Neuronal stem cell (in vitro differentiated cells): ENCODE results near the gene C1RL.

Source experiments
- DNase-seq: peaks from one replicate; pipeline ENCODE4 v3.0.0-alpha.2; 2013; ENCODE audit warnings: low spot score
- H2AFZ ChIP-seq: one replicate; pipeline ENCODE4 v1.6.1; 2013; ENCODE audit warnings: mild to moderate bottlenecking, low read length, inconsistent platforms
- H2AK5ac ChIP-seq: 2 replicates; pipeline ENCODE4 v1.6.1; 2013; ENCODE audit warnings: low read depth, mild to moderate bottlenecking, inconsistent platforms, low read length, moderate library complexity, mixed read lengths
- H2BK120ac ChIP-seq: 2 replicates; pipeline ENCODE4 v1.6.1; 2013; ENCODE audit warnings: low read depth, mild to moderate bottlenecking, inconsistent platforms, low read length, moderate library complexity, mixed read lengths
- H2BK12ac ChIP-seq: one replicate; pipeline ENCODE4 v1.6.1; 2013; ENCODE audit warnings: low read length, inconsistent platforms
- H2BK15ac ChIP-seq: 2 replicates; pipeline ENCODE4 v1.6.1; 2013; ENCODE audit warnings: mild to moderate bottlenecking, low read length, inconsistent platforms, mixed read lengths
- H2BK5ac ChIP-seq: one replicate; pipeline ENCODE4 v1.6.1; 2013; ENCODE audit warnings: inconsistent platforms, mild to moderate bottlenecking, low read length, moderate library complexity
- H3K14ac ChIP-seq: one replicate; pipeline ENCODE4 v1.6.1; 2013; ENCODE audit warnings: low read length, inconsistent platforms
- H3K18ac ChIP-seq: 2 replicates; pipeline ENCODE4 v1.6.1; 2013; ENCODE audit warnings: low read length, inconsistent platforms
- H3K23ac ChIP-seq: 2 replicates; pipeline ENCODE4 v1.6.1; 2013; ENCODE audit warnings: low read depth, mild to moderate bottlenecking, mixed read lengths, low read length, inconsistent platforms; ENCODE audit not compliant: poor library complexity
- H3K27ac ChIP-seq: replicated peaks from 3 replicates; pipeline ENCODE4 v1.5.1; 2013; ENCODE audit warnings: low read length, inconsistent platforms
- H3K27me3 ChIP-seq, 3 experiments: 2 replicates each; pipeline ENCODE4 v1.6.1; 2013; ENCODE audit warnings: low read length in 3 of 3, mild to moderate bottlenecking in 2 of 3, inconsistent platforms in 1 of 3, low read depth in 1 of 3, mixed read lengths in 1 of 3, moderate library complexity in 1 of 3; ENCODE audit not compliant: control insufficient read depth in 3 of 3, insufficient read depth in 3 of 3
- H3K36me3 ChIP-seq, 2 donors: replicated peaks in 1 of 2; 2 replicates each; pipeline ENCODE4 v1.6.1; 2013; ENCODE audit warnings: low read length in 2 of 2; ENCODE audit not compliant: control insufficient read depth in 2 of 2, insufficient read depth in 2 of 2
- H3K4ac ChIP-seq: 2 replicates; pipeline ENCODE4 v1.6.1; 2013; ENCODE audit warnings: inconsistent platforms, mild to moderate bottlenecking, low read length, moderate library complexity
- H3K4me1 ChIP-seq, 2 donors: 1 replicate in 1 of 2; 2 replicates in 1 of 2; pipeline ENCODE4 v1.6.1; 2013; ENCODE audit warnings: low read length in 2 of 2, low read depth in 1 of 2; ENCODE audit not compliant: control insufficient read depth in 2 of 2, insufficient read depth in 1 of 2
- H3K4me2 ChIP-seq: one replicate; pipeline ENCODE4 v1.6.1; 2013; ENCODE audit warnings: mild to moderate bottlenecking, low read length, inconsistent platforms; ENCODE audit not compliant: insufficient read depth, poor library complexity, severe bottlenecking
- H3K4me3 ChIP-seq, 2 donors: 2 replicates each; pipeline ENCODE4 v1.5.1; 2013; ENCODE audit warnings: low read length in 2 of 2, mild to moderate bottlenecking in 2 of 2, inconsistent platforms in 1 of 2, moderate library complexity in 1 of 2
- H3K79me1 ChIP-seq: one replicate; pipeline ENCODE4 v1.6.1; 2013; ENCODE audit warnings: low read depth, mild to moderate bottlenecking, inconsistent platforms, low read length, moderate library complexity
- H3K9ac ChIP-seq: one replicate; pipeline ENCODE4 v1.6.1; 2013; ENCODE audit warnings: mild to moderate bottlenecking, low read depth, low read length, inconsistent platforms; ENCODE audit not compliant: poor library complexity
- H3K9me3 ChIP-seq, 2 donors: replicated peaks in 1 of 2; 2 replicates each; pipeline versions ENCODE3 to v1.6.1; 2013; ENCODE audit warnings: low read length in 2 of 2, mild to moderate bottlenecking in 2 of 2, inconsistent platforms in 1 of 2, low read depth in 1 of 2, mixed read lengths in 1 of 2, moderate library complexity in 1 of 2; ENCODE audit not compliant: control insufficient read depth in 2 of 2, insufficient read depth in 1 of 2
- H4K8ac ChIP-seq: one replicate; pipeline ENCODE4 v1.6.1; 2013; ENCODE audit warnings: low read depth, mild to moderate bottlenecking, inconsistent platforms, low read length, moderate library complexity
- H4K91ac ChIP-seq: one replicate; pipeline ENCODE4 v1.6.1; 2013; ENCODE audit warnings: low read length, low read depth, mild to moderate bottlenecking, inconsistent platforms; ENCODE audit not compliant: poor library complexity
- WGBS, 2 donors: extraction: QIAGEN DNeasy Blood & Tissue Kit; methylation state at CpG; one replicate each; pipeline ENCODE4 v1.1.7; 2013; ENCODE audit warnings: missing lambda C conversion rate in 2 of 2, mixed read lengths in 1 of 2; ENCODE audit not compliant: insufficient read length in 2 of 2, insufficient replicate concordance in 1 of 2; ENCODE audit errors: extremely low coverage in 2 of 2; 5-methylcytosine and 5-hydroxymethylcytosine counted together

Gene C1RL

DNA sequence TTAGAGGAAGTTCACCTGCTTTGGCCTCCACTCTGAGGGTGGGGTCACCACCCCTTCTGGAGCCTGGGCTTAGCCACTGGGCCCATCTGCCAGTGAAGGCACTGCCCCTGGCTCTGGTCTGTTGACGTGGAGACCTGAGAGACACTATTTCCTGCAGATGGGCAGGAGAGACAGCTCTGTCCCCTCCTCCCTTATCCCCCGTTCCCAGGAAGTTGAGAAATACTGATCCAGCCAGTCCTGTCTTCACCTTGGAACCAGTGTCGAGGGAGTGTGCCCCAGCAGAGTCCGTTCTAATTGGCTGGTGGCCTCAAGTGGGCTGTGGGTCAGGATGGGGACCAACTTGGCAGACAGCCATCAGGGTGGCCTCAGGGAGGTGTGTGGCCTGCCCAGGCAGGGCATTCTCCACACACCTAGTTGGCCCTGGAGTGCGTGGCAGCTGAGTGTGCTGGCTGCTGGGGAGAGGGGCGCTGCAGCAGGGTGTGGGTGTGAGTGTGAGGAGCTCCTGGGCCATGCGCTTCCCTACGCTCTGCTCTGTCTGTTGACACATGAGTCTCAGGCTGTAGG lies 46.5 kb upstream of the C1RL start:
- no peaks in the 10 kb centered on the region for H3K79me1 ChIP-seq
- DNase-seq: no peak
- no peak overlapping the region for H3K27ac ChIP-seq
- no peak overlapping the region for H3K4me2 ChIP-seq
- H3K18ac ChIP-seq: no peak overlapping the region
- H2AFZ ChIP-seq: no peak overlapping the region
- no peak overlapping the region for H3K4ac ChIP-seq
- H2AK5ac ChIP-seq: no peak overlapping the region
- H3K9ac ChIP-seq: peak overlapping the region; percentile 4
- no peak overlapping the region for H2BK15ac ChIP-seq
- H3K27me3 ChIP-seq: no peaks in the 10 kb centered on the region
- H3K14ac ChIP-seq: no peak overlapping the region
- H2BK12ac ChIP-seq: no peak overlapping the region
- peak overlapping the region; percentile 75 for H3K23ac ChIP-seq
- H4K8ac ChIP-seq: no peak overlapping the region
- no peak overlapping the region for H2BK5ac ChIP-seq
- H3K4me1 ChIP-seq: peaks cover 0 to 2% of the 10 kb centered on the region in 2 donors
- peaks cover 11 to 50% of the 10 kb centered on the region in 2 donors for H3K36me3 ChIP-seq
- H2BK120ac ChIP-seq: no peak overlapping the region
- H3K9me3 ChIP-seq: no peaks in the 10 kb centered on the region
- no peak overlapping the region for H4K91ac ChIP-seq
- no CpG with 5 or more reads among the region's 8 CpGs for WGBS, 2 donors
- H3K4me3 ChIP-seq: no peak overlapping the region

- H4K91ac ChIP-seq: no peak overlapping the region
- H2AFZ ChIP-seq: no peak overlapping the region
- H2BK5ac ChIP-seq: no peak overlapping the region
- H3K4me1 ChIP-seq: peaks cover 0 to 2% of the 10 kb centered on the region in 2 donors
- H3K4me2 ChIP-seq: no peak overlapping the region
- H3K23ac ChIP-seq: peak overlapping the region; percentile 75
- no peak overlapping the region for H3K4me3 ChIP-seq
- H3K36me3 ChIP-seq: peaks cover 14 to 56% of the 10 kb centered on the region in 2 donors
- no peak overlapping the region for H3K27ac ChIP-seq
- no peak overlapping the region for H4K8ac ChIP-seq
- no CpG with 5 or more reads among the region's 12 CpGs for WGBS, 2 donors
- no peaks in the 10 kb centered on the region for H3K79me1 ChIP-seq
- H3K27me3 ChIP-seq: no peaks in the 10 kb centered on the region
- H3K18ac ChIP-seq: no peak overlapping the region
- no peak overlapping the region for H2BK15ac ChIP-seq
- H2AK5ac ChIP-seq: no peak overlapping the region
- H3K4ac ChIP-seq: no peak overlapping the region
- no peak overlapping the region for H2BK12ac ChIP-seq
- H2BK120ac ChIP-seq: no peak overlapping the region
- no peak overlapping the region for H3K14ac ChIP-seq
- H3K9me3 ChIP-seq: no peaks in the 10 kb centered on the region
- H3K9ac ChIP-seq: no peak overlapping the region
- no peak for DNase-seq
These were observed 46.0 kb upstream of the C1RL start for GRCh38 chr12:7154901-7155470.

DNA sequence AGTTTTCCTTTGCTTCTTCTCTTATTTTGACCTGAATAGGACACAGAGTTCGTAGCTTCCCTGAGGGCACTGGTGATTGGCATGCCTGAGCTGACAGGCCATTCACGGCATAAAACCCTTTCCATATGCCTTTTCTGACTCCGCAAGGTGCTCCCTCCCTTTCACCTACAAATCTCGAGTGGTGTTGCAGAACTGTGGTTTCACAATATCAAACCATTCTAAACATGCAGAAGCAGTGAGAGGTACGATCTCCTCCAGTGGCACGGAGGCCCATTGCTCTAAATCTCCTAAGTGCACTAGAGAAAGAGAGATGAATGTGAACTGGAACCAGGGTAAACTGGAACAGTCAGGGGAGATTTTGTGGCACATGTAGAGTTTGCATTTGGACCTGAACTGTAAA lies 45.0 kb upstream of the C1RL start:
- Histone ChIP-seq H3K27ac (no peak overlapping the region), H3K4me1 (peaks cover 0 to 2% of the 10 kb centered on the region in 2 donors), H4K91ac (no peak overlapping the region), H3K36me3 (peaks cover 17 to 65% of the 10 kb centered on the region in 2 donors), H3K4me3 (no peak overlapping the region), H3K27me3 (no peaks in the 10 kb centered on the region), H3K4me2 (no peak overlapping the region), H3K9me3 (no peaks in the 10 kb centered on the region), H3K9ac (no peak overlapping the region), H3K18ac (no peak overlapping the region), H2AFZ (no peak overlapping the region), H2BK15ac (no peak overlapping the region), H2AK5ac (no peak overlapping the region), H4K8ac (no peak overlapping the region), H2BK5ac (no peak overlapping the region), H3K79me1 (no peaks in the 10 kb centered on the region), H2BK120ac (no peak overlapping the region), H2BK12ac (no peak overlapping the region), H3K4ac (no peak overlapping the region), H3K23ac (no peak overlapping the region), H3K14ac (no peak overlapping the region)
- WGBS, 2 donors: no CpG with 5 or more reads among the region's 6 CpGs
- no peak for DNase-seq

GRCh38 chr12:7152818-7153217 lies 43.8 kb upstream of the C1RL start:
- Histone ChIP-seq H3K9me3 (no peaks in the 10 kb centered on the region), H3K79me1 (no peaks in the 10 kb centered on the region), H3K9ac (no peak overlapping the region), H3K36me3 (peaks cover 17 to 75% of the 10 kb centered on the region in 2 donors), H2BK15ac (no peak overlapping the region), H3K4me1 (peaks cover 0 to 2% of the 10 kb centered on the region in 2 donors), H3K18ac (no peak overlapping the region), H3K4me2 (no peak overlapping the region), H2AK5ac (no peak overlapping the region), H3K4ac (no peak overlapping the region), H2BK12ac (no peak overlapping the region), H2BK5ac (no peak overlapping the region), H3K27ac (no peak overlapping the region), H3K4me3 (no peak overlapping the region), H3K14ac (no peak overlapping the region), H2BK120ac (no peak overlapping the region), H4K8ac (no peak overlapping the region), H3K23ac (no peak overlapping the region), H2AFZ (no peak overlapping the region), H4K91ac (no peak overlapping the region), H3K27me3 (no peaks in the 10 kb centered on the region)
- no peak for DNase-seq
- WGBS, 2 donors: no CpG with 5 or more reads among the region's 4 CpGs
